Panc1 (cell line): ENCODE results near the gene TLK1. TPM values are rescaled to one million over a fixed set of nuclear protein-coding genes. Genes with fewer than 3 reads are reported as not detected.

Experiments used
- ATAC-seq: fragments of 200-7000 bp; cut with Tn5 transposase; 2 replicates; pipeline ENCODE4 v1.9.1; 2020; ENCODE audit warnings: mild to moderate bottlenecking, moderate library complexity
- BruUV-seq: library from RNA; stranded (reverse); fragments of 400-500 nt; replicated peaks from 2 replicates; lab custom pipeline; 2021; lab: Mats Ljungman, UMichigan
- CTCF ChIA-PET: fragments of 300-600 bp; sonication (Branson Sonifier 250); formaldehyde crosslinking; loops from one replicate; lab custom pipeline; 2022; ENCODE audit warnings: antibody characterized with exemption; lab: Charles Lee
- POLR2A ChIA-PET: fragments of 300-600 bp; sonication (Branson Sonifier 250); formaldehyde crosslinking; loops from one replicate; lab custom pipeline; 2022; ENCODE audit warnings: antibody characterized with exemption; lab: Charles Lee
- DNase-seq: peaks from one replicate; pipeline ENCODE4 v3.0.0-alpha.2; 2010; ENCODE audit warnings: low read depth, low spot score
- H3K27ac ChIP-seq: 2 replicates; pipeline ENCODE4 v1.5.1; 2011; ENCODE audit warnings: mild to moderate bottlenecking, low read length, inconsistent platforms
- H3K27me3 ChIP-seq: fragments of 200-500 bp; sonication (Bioruptor generic); 2 replicates; pipeline ENCODE4 v1.6.0; 2014; ENCODE audit warnings: low read length, inconsistent platforms; ENCODE audit not compliant: control insufficient read depth, insufficient read depth
- H3K36me3 ChIP-seq: fragments of 200-500 bp; sonication (Bioruptor generic); 2 replicates; pipeline ENCODE4 v1.5.1; 2014; ENCODE audit warnings: inconsistent platforms, mild to moderate bottlenecking, low read length, moderate library complexity; ENCODE audit not compliant: control insufficient read depth, insufficient read depth
- H3K4me1 ChIP-seq: 2 replicates; pipeline ENCODE4 v1.5.1; 2011; ENCODE audit warnings: inconsistent platforms, mild to moderate bottlenecking, low read length, moderate library complexity; ENCODE audit not compliant: control insufficient read depth, insufficient read depth
- H3K4me3 ChIP-seq, 2 experiments: 2 replicates each; pipeline ENCODE4 v1.5.1; 2011 to 2012; ENCODE audit warnings: low read depth in 2 of 2, low read length in 2 of 2, mild to moderate bottlenecking in 2 of 2, inconsistent platforms in 1 of 2, moderate library complexity in 1 of 2
- H3K9me3 ChIP-seq: fragments of 200-500 bp; sonication (Bioruptor generic); 2 replicates; pipeline ENCODE4 v1.5.1; 2014; ENCODE audit warnings: low read depth, mild to moderate bottlenecking, inconsistent platforms, low read length, moderate library complexity; ENCODE audit not compliant: control insufficient read depth, insufficient read depth
- CTCF ChIP-seq: fragments of 450-650 bp; IDR thresholded peaks from 2 replicates; pipeline ENCODE4 v1.5.1; 2017; ENCODE audit warnings: mild to moderate bottlenecking
- POLR2AphosphoS5 ChIP-seq: IDR thresholded peaks from 2 replicates; pipeline ENCODE4 v1.6.1; 2012; ENCODE audit warnings: mild to moderate bottlenecking, low read depth, low read length, moderate library complexity
- REST ChIP-seq, 2 experiments: IDR thresholded peaks; 2 replicates each; pipeline ENCODE4 v1.6.1; 2011 to 2012; ENCODE audit warnings: low read depth in 2 of 2, control low read depth in 1 of 2, low read length in 1 of 2, mild to moderate bottlenecking in 1 of 2, moderate library complexity in 1 of 2; ENCODE audit not compliant: insufficient read depth in 1 of 2
- SIN3A ChIP-seq: IDR thresholded peaks from 2 replicates; pipeline ENCODE4 v1.6.1; 2012; ENCODE audit warnings: low read depth, mild to moderate bottlenecking, low read length, moderate library complexity, borderline replicate concordance; ENCODE audit not compliant: insufficient read depth
- TCF7L2 ChIP-seq: IDR thresholded peaks from 2 replicates; pipeline ENCODE4 v1.6.1; 2011; ENCODE audit warnings: mild to moderate bottlenecking, low read depth, low read length, inconsistent platforms
- in situ Hi-C: cut with HindIII; loops from 2 replicates; pipeline ENCODE4 v1.10.0; 2016; ENCODE audit warnings: low sequenced_read_pairs, low pct_unique_long_range_greater_than_20kb
- intact Hi-C: fragments of 100-400 bp; cut with micrococcal nuclease; formaldehyde crosslinking; loops from one replicate; pipeline ENCODE4 v1.10.0; 2022; ENCODE audit not compliant: unreplicated experiment
- total RNA-seq: library from RNA; stranded (reverse); gene quantifications from one replicate; pipeline ENCODE4 v1.2.1, GENCODE V29; 2021; ENCODE audit not compliant: unreplicated experiment

TLK1 gene
- total RNA-seq, 1 experiment from 2014 or later: 92.9 TPM

- no peak for DNase-seq
- TF ChIP-seq POLR2AphosphoS5 (no peak), SIN3A (no peak), TCF7L2 (no peak), REST (IDR thresholded peaks at IDR 0.05; ENCODE audit: insufficient read depth in 1 of 2, low read depth in 2 of 2, low read length in 1 of 2) (no peak), CTCF (no peak)
- no peaks in the 10 kb centered on the region for H3K27me3 ChIP-seq
- no peak overlapping the region for H3K4me3 ChIP-seq
- in situ Hi-C loops: no loop called here
- intact Hi-C loops: no loop called here
- no peaks in the 10 kb centered on the region for H3K9me3 ChIP-seq
- H3K4me1 ChIP-seq: no peaks in the 10 kb centered on the region
- H3K36me3 ChIP-seq: no peaks in the 10 kb centered on the region
- BruUV-seq: no TSS peak
- CTCF ChIA-PET: interaction anchor here (0.6 kb wide), 1 partner anchor 246 kb away, joined by 3 read pairs; no protein-coding TSS in a partner anchor
- ATAC-seq: no peak
- H3K27ac ChIP-seq: no peak overlapping the region
- POLR2A ChIA-PET: no interaction called here
Measured at GRCh38 chr2:171109020-171109419, 51.7 kb downstream of the TLK1 start.

- intact Hi-C loops (no loop called here), in situ Hi-C loops (no loop called here)
- TF ChIP-seq SIN3A: no peak
- no peak for TF ChIP-seq TCF7L2
- TF ChIP-seq POLR2AphosphoS5: no peak
- TF ChIP-seq CTCF: no peak
- no peak for TF ChIP-seq REST (IDR thresholded peaks at IDR 0.05; ENCODE audit: insufficient read depth in 1 of 2, low read depth in 2 of 2, low read length in 1 of 2)
- no peaks in the 10 kb centered on the region for H3K9me3 ChIP-seq
- ChIA-PET CTCF (no interaction called here), POLR2A (no interaction called here)
- ATAC-seq (no peak), DNase-seq (no peak)
- H3K36me3 ChIP-seq: no peaks in the 10 kb centered on the region
- H3K4me1 ChIP-seq: no peaks in the 10 kb centered on the region
- no peaks in the 10 kb centered on the region for H3K27me3 ChIP-seq
- no TSS peak for BruUV-seq
- no peak overlapping the region for H3K4me3 ChIP-seq
- no peak overlapping the region for H3K27ac ChIP-seq
Measured at GRCh38 chr2:171107803-171108202, 52.9 kb downstream of the TLK1 start.
